ENCODE measurements around the gene HBE1.
"Not testable (repeated sequence)": the region's sequence is repeated elsewhere in the genome, so short reads cannot be mapped to it uniquely, and the experiment has no call there.

HBE1 gene

GRCh38 chr11:5301846-5302245, 32.1 kb upstream of the HBE1 start, which contains the start of gene OR51B4:
OR51B4 (minus strand) TSS chr11:5301946; CDS start chr11:5301946, 0 bp downstream.
- no peak for TF ChIP-seq CTCF (conservative IDR thresholded peaks at IDR 0.05; ENCODE audit: low read length)
- H3K4me3 ChIP-seq (ENCODE audit: low read length) = no peak within 1 kb of the TSS
- DNase-seq (ENCODE audit: low read depth) = no peak

DNA sequence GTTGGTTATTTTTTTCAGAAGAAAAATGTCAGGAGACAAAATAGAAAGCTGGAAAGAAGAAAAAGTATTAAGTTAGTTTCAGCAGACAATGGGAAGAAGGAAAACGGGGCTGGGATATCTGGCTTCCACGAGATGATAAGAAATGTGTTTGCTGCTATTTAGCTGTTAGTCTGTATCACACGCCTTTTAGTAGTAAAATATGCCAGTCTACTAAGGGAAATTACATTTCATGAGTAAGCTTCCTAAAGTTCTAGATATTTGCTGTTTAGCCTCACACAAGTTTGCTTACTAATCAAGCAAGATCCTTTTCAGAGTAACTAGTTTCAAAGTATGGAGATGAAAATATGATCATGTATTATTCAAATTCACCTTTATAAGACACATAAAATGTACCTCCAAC, 30.5 kb upstream of the HBE1 start:
- no peak for DNase-seq (ENCODE audit: low read depth)
- no peak for TF ChIP-seq CTCF (conservative IDR thresholded peaks at IDR 0.05; ENCODE audit: low read length)
- H3K4me3 ChIP-seq (ENCODE audit: low read length) = no peak overlapping the region

GRCh38 chr11:5298451-5298850, 28.7 kb upstream of the HBE1 start:
- DNase-seq (ENCODE audit: low read depth) = no peak
- no peak for TF ChIP-seq CTCF (conservative IDR thresholded peaks at IDR 0.05; ENCODE audit: low read length)
- H3K4me3 ChIP-seq (ENCODE audit: low read length) = no peak overlapping the region

GRCh38 chr11:5297721-5298323, 28.1 kb upstream of the HBE1 start:
- DNase-seq (ENCODE audit: low read depth) = no peak
- no peak for TF ChIP-seq CTCF (conservative IDR thresholded peaks at IDR 0.05; ENCODE audit: low read length)
- no peak overlapping the region for H3K4me3 ChIP-seq (ENCODE audit: low read length)

DNA sequence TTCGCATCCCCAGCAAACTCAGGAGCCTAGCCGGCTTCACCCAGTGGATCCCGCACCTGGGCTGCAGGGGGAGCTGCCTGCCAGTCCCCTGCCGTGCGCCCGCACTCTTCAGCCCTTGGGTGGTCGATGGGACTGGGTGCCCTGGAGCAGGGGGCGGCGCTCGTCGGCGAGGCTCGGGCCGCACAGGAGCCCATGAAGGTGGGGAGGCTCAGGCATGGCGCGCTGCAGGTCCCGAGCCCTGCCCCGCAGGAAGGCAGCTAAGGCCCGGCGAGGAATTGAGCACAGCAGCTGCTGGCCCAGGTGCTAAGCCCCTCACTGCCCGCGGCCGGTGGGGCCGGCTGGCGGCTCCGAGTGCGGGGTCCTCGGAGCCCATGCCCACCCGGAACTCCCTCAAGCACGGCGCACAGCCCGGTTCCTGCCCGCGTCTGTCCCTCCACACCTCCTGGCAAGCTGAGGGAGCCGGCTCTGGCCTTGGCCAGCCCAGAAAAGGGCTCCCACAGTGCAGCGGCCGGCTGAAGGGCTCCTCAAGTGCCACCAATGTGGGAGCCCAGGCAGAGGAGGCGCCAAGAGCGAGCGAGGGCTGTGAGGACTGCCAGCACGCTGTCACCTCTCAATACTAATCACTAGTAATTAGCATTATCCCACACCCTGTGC, 24.7 kb upstream of the HBE1 start:
- H3K4me3 ChIP-seq (ENCODE audit: low read length); DNase-seq (ENCODE audit: low read depth): not testable (repeated sequence)

GRCh38 chr11:5293028-5293427, 23.3 kb upstream of the HBE1 start:
- DNase-seq (ENCODE audit: low read depth) = no peak
- no peak for TF ChIP-seq CTCF (conservative IDR thresholded peaks at IDR 0.05; ENCODE audit: low read length)
- no peak overlapping the region for H3K4me3 ChIP-seq (ENCODE audit: low read length)

GRCh38 chr11:5291207-5291838, 21.6 kb upstream of the HBE1 start:
- peak; percentile 67 for TF ChIP-seq CTCF (conservative IDR thresholded peaks at IDR 0.05; ENCODE audit: low read length)
- no peak overlapping the region for H3K4me3 ChIP-seq (ENCODE audit: low read length)
- peak; percentile 31 for DNase-seq (ENCODE audit: low read depth)
